ENCODE measurements around the gene OASL. TPM values are rescaled to one million over a fixed set of nuclear protein-coding genes. Genes with fewer than 3 reads are reported as not detected.

Gene OASL
- total and polyA plus RNA-seq, 2 experiments from 2014 or later, result 0.13 to 0.54 TPM

DNA sequence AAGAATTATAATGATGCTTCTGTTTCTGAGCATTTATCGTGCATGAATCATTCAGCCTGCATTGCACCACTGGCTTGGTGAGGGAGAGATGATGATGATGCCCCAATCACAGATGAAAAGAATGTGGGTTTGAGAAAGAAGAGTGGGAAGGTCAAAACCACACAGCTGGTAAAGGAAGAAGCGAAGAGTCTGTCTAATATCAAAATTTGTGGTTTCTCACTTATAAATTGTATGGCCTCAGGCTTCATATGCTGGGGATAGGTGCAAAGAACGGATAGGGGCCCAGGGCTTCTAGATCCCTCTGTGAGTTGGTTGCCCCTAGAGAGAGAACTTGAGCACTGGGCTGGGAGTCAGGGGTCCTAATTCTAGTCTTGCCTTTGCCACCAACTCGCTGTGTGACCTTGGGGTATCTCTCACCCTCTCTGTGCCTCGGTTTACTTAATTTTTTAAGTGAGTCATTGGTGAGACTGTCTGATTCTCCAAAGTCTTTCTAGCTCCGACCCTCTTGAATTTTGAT is 2.2 kb downstream of the OASL start:
- Histone ChIP-seq H3K36me3 (ENCODE audit: low read depth) (no peaks in the 10 kb centered on the region), H2AFZ (no peak overlapping the region), H3K27ac (0 out of 2 replicates have a peak overlapping the region, but pooled peaks have one; percentile 28), H3K79me2 (ENCODE audit: insufficient read depth) (no peaks in the 10 kb centered on the region), H3F3A (ENCODE audit: insufficient read depth) (peaks cover 6% of the 10 kb centered on the region), H3K27me3 (replicated peaks; ENCODE audit: insufficient read depth) (no peaks in the 10 kb centered on the region), H3K4me3 (no peak overlapping the region), H3K9me2 (ENCODE audit: insufficient read depth) (no peaks in the 10 kb centered on the region), H3K9ac (no peak overlapping the region), H3K4me1 (ENCODE audit: insufficient read depth) (peaks cover 23% of the 10 kb centered on the region), H3K4me2 (ENCODE audit: unreplicated experiment) (no peak overlapping the region), H4K20me1 (ENCODE audit: insufficient read depth) (no peaks in the 10 kb centered on the region), H3K9me3 (ENCODE audit: low read depth) (no peaks in the 10 kb centered on the region)
- peak; percentile 92 for DNase-seq
- no peak for TF ChIP-seq EZH2phosphoT487 (IDR thresholded peaks at IDR 0.05; ENCODE audit: insufficient read depth, low read depth)
- TF ChIP-seq EZH2 (IDR thresholded peaks at IDR 0.05; ENCODE audit: insufficient read depth, poor library complexity, severe bottlenecking), result no peak
- in situ Hi-C loops (cut with MboI), result no loop called here
- 37 to 45% methylated on average over 6 of the region's 6 CpGs for WGBS, 2 experiments (ENCODE audit: low coverage in 1 of 2, low lambda C conversion rate in 2 of 2, missing lambda C conversion rate in 2 of 2)

DNA sequence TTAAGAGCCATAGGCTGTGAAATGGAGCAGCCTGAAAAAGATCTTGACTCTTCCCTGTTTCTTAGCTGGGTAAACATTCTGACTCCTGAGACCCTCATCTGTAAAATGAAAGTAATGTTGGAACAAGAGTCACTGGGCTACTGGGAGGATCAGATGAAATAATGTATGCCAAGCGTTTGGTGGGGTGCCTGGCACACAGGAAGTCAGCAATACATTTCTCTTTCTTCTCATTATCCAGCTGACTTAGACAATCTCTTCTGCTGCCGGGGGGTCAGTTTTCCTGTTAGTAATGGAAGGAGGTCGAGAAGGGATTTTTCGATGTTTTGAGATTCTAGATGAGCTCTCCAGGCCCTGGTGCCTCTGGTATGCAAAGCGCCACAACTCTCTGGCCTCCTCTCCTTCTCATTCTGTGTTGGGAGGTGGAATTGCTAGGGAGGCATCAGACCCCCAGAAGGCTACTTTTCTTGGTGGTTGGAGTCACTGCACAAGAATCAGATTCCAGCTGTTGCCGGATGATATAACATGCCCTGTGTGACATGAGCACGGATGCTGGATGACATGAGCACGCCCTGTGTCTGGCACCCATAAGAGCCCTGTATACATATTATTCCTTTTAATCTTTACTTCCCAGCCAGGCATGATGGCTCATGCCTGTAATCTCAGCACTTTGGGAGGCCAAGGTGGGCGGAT is 4.3 kb downstream of the OASL start:
- H3K27ac ChIP-seq, result no peak overlapping the region
- no peaks in the 10 kb centered on the region for H4K20me1 ChIP-seq (ENCODE audit: insufficient read depth)
- TF ChIP-seq EZH2 (IDR thresholded peaks at IDR 0.05; ENCODE audit: insufficient read depth, poor library complexity, severe bottlenecking) (no peak), EZH2phosphoT487 (IDR thresholded peaks at IDR 0.05; ENCODE audit: insufficient read depth, low read depth) (no peak)
- no peaks in the 10 kb centered on the region for H3K36me3 ChIP-seq (ENCODE audit: low read depth)
- H3K4me2 ChIP-seq (ENCODE audit: unreplicated experiment), result peak overlapping the region; percentile 47
- H3K79me2 ChIP-seq (ENCODE audit: insufficient read depth), result no peaks in the 10 kb centered on the region
- no peak overlapping the region for H3K4me3 ChIP-seq
- no peak overlapping the region for H2AFZ ChIP-seq
- H3K9ac ChIP-seq, result no peak overlapping the region
- peaks cover 6% of the 10 kb centered on the region for H3F3A ChIP-seq (ENCODE audit: insufficient read depth)
- H3K9me3 ChIP-seq (ENCODE audit: low read depth), result no peaks in the 10 kb centered on the region
- DNase-seq, result no peak
- peaks cover 23% of the 10 kb centered on the region for H3K4me1 ChIP-seq (ENCODE audit: insufficient read depth)
- no peaks in the 10 kb centered on the region for H3K27me3 ChIP-seq (replicated peaks; ENCODE audit: insufficient read depth)
- no peaks in the 10 kb centered on the region for H3K9me2 ChIP-seq (ENCODE audit: insufficient read depth)
- in situ Hi-C loops (cut with MboI), result no loop called here
- 81 to 86% methylated on average over 8 to 9 of the region's 9 CpGs for WGBS, 2 experiments (ENCODE audit: low coverage in 1 of 2, low lambda C conversion rate in 2 of 2, missing lambda C conversion rate in 2 of 2)

DNA sequence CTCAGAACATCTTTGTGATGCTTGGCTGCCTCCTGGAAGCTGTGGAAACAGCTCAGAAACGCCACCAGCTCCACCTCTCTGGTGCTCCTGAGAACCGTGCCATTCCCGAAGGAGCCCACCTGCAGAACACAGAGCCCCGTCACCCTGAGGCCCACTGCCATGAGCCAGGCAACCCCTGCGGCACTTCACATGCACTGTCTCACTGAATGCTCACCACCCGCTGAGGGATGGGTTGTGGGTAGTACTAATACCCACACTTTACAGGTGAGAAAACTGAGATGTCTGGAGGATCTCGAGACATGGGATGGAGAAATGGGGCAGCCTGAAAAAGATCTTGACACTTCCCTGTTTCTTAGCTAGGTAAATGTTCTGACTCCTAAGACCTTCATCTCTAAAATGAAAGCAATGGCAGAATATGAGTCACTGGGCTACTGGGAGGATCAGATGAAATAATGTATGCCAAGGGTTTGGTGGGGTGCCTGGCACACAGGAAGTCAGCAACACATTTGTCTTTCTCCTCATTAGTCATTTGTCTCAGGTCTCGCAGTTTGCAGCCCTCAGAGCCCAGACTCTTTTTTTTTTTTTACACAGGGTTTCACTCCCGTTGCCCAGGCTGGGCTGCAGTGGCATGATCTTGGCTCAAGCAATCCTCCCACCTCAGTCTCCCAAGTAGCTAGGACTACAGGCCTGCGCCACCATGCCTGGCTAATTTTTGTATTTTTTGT is 5.3 kb downstream of the OASL start:
- DNase-seq, result peak; percentile 78
- TF ChIP-seq EZH2phosphoT487 (IDR thresholded peaks at IDR 0.05; ENCODE audit: insufficient read depth, low read depth) (no peak), EZH2 (IDR thresholded peaks at IDR 0.05; ENCODE audit: insufficient read depth, poor library complexity, severe bottlenecking) (no peak)
- in situ Hi-C loops (cut with MboI), result no loop called here

DNA sequence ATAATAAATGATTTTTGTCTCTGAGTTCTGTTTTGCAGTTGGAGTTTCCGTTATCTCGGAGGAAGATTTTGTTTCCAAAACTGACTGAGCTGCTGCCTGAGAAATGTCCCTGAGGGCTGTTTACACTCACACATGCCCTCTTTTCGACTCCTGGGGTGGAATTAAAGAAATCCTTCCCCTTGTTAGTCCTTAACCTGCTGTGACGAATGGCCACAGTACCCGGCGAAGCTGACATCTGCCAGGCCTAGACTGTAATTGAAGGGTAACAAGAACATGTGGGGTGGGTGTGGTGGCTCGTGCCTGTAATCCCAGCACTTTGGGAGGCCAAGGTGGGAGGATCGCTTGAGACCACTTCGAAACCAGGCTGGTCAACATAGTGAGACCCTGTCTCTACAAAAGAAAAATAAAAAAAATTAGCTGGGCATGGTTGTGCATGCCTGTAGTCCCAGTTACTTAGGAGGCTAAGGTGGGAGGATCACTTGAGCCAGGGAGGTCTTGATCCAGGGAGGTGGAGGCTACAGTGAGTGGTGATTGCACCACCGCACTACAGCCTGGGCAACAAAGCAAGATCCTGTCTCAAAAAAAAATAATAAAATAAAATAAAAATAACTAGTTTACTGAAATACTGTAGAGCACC is 8.4 kb downstream of the OASL start:
- Histone ChIP-seq H3K4me2 (ENCODE audit: unreplicated experiment) (no peak overlapping the region), H3K4me3 (no peak overlapping the region), H3K9ac (no peak overlapping the region), H3K9me3 (ENCODE audit: low read depth) (no peaks in the 10 kb centered on the region), H2AFZ (no peak overlapping the region), H3K79me2 (ENCODE audit: insufficient read depth) (no peaks in the 10 kb centered on the region), H3K36me3 (ENCODE audit: low read depth) (no peaks in the 10 kb centered on the region), H3K27ac (no peak overlapping the region), H4K20me1 (ENCODE audit: insufficient read depth) (no peaks in the 10 kb centered on the region), H3F3A (ENCODE audit: insufficient read depth) (no peaks in the 10 kb centered on the region), H3K9me2 (ENCODE audit: insufficient read depth) (no peaks in the 10 kb centered on the region), H3K27me3 (replicated peaks; ENCODE audit: insufficient read depth) (no peaks in the 10 kb centered on the region), H3K4me1 (ENCODE audit: insufficient read depth) (peaks cover 14% of the 10 kb centered on the region)
- DNase-seq, result no peak
- in situ Hi-C loops (cut with MboI), result no loop called here
- WGBS, 2 experiments (ENCODE audit: low coverage in 1 of 2, low lambda C conversion rate in 2 of 2, missing lambda C conversion rate in 2 of 2), result 77 to 80% methylated on average over 10 of the region's 10 CpGs
- TF ChIP-seq EZH2phosphoT487 (IDR thresholded peaks at IDR 0.05; ENCODE audit: insufficient read depth, low read depth) (no peak), EZH2 (IDR thresholded peaks at IDR 0.05; ENCODE audit: insufficient read depth, poor library complexity, severe bottlenecking) (no peak)

More for the DNA sequence above, 5.3 kb downstream of the OASL start:
- Histone ChIP-seq H2AFZ (no peak overlapping the region), H3K4me1 (ENCODE audit: insufficient read depth) (peaks cover 23% of the 10 kb centered on the region), H3K4me3 (no peak overlapping the region), H3K79me2 (ENCODE audit: insufficient read depth) (no peaks in the 10 kb centered on the region), H3K4me2 (ENCODE audit: unreplicated experiment) (peak overlapping the region; percentile 47), H3K27me3 (replicated peaks; ENCODE audit: insufficient read depth) (no peaks in the 10 kb centered on the region), H3K36me3 (ENCODE audit: low read depth) (no peaks in the 10 kb centered on the region), H3K9me3 (ENCODE audit: low read depth) (no peaks in the 10 kb centered on the region), H3K9me2 (ENCODE audit: insufficient read depth) (no peaks in the 10 kb centered on the region), H3F3A (ENCODE audit: insufficient read depth) (peaks cover 6% of the 10 kb centered on the region), H4K20me1 (ENCODE audit: insufficient read depth) (no peaks in the 10 kb centered on the region), H3K9ac (no peak overlapping the region), H3K27ac (no peak overlapping the region)
- 78 to 80% methylated on average over 10 of the region's 10 CpGs for WGBS, 2 experiments (ENCODE audit: low coverage in 1 of 2, low lambda C conversion rate in 2 of 2, missing lambda C conversion rate in 2 of 2)

Data from GM23248 (cell line).